ENCODE results near the gene FAM241A. TPM values are rescaled to one million over a fixed set of nuclear protein-coding genes. Genes with fewer than 3 reads are reported as not detected.

Gene FAM241A
- total RNA-seq, 2 donors from 2014 or later = 4.2 to 5.0 TPM

Other genes starting within 250 kb of the FAM241A start
- gene AP1AR, start 86.3 kb downstream of the FAM241A start, total RNA-seq = 10 to 100 TPM; 21.6 to 33.2 TPM
- gene TIFA, start 140.4 kb downstream of the FAM241A start, total RNA-seq = 10 to 100 TPM; 82.7 to 87.1 TPM
- gene ALPK1, start 151.9 kb downstream of the FAM241A start, total RNA-seq = 10 to 100 TPM; 61.6 to 64.7 TPM